Upper lobe of left lung (tissue), 6 donors: ENCODE data around the gene PNKD. TPM values are rescaled to one million over a fixed set of nuclear protein-coding genes. Genes with fewer than 3 reads are reported as not detected.
"Not testable (repeated sequence)": the region's sequence is repeated elsewhere in the genome, so short reads cannot be mapped to it uniquely, and the experiment has no call there.

Experiments used
- ATAC-seq, 2 donors: fragments of 200-7000 bp; cut with Tn5 transposase; one replicate each; pipeline ENCODE4 v1.9.1; 2022; ENCODE audit warnings: mild to moderate bottlenecking in 2 of 2, moderate library complexity in 2 of 2; ENCODE audit not compliant: low FRiP score in 2 of 2
- DNase-seq, 2 donors: peaks; one replicate each; pipeline ENCODE4 v3.0.0-alpha.2; 2019 to 2020
- H3K27ac ChIP-seq, 4 donors: fragments of 200-600 bp; sonication (generic); one replicate each; pipeline ENCODE4 v1.5.1; 2016 to 2019
- H3K27me3 ChIP-seq, 4 donors: fragments of 200-600 bp; sonication (generic); one replicate each; pipeline ENCODE4 v1.5.1; 2017 to 2019
- H3K36me3 ChIP-seq, 4 donors: fragments of 200-600 bp; sonication (generic); one replicate each; pipeline ENCODE4 v1.5.1; 2016 to 2019
- H3K4me1 ChIP-seq, 4 donors: fragments of 200-600 bp; sonication (generic); one replicate each; pipeline ENCODE4 v1.5.1; 2018 to 2019
- H3K4me3 ChIP-seq, 4 donors: fragments of 200-600 bp; sonication (generic); one replicate each; pipeline ENCODE4 v1.5.1; 2017 to 2019; ENCODE audit warnings: mild to moderate bottlenecking in 2 of 4, moderate library complexity in 1 of 4
- H3K9me3 ChIP-seq, 4 donors: fragments of 200-600 bp; sonication (generic); one replicate each; pipeline ENCODE4 v1.5.1; 2018 to 2019
- CTCF ChIP-seq, 6 experiments: fragments of 450-650 bp in 4 of 6; fragments of 200-600 bp in 2 of 6; sonication (generic) in 2 of 6; IDR thresholded peaks; one replicate each; pipeline ENCODE4 v1.5.1; 2016 to 2019; ENCODE audit warnings: antibody characterized with exemption in 6 of 6
- EP300 ChIP-seq, 4 donors: sonication (generic); formaldehyde crosslinking; IDR thresholded peaks; one replicate each; pipeline ENCODE4 v1.5.1; 2017; ENCODE audit warnings: antibody characterized with exemption in 4 of 4, control low read depth in 2 of 4
- POLR2A ChIP-seq, 4 donors: fragments of 450-650 bp; IDR thresholded peaks; one replicate each; pipeline ENCODE4 v1.5.1; 2016 to 2017; ENCODE audit warnings: antibody characterized with exemption in 4 of 4, mild to moderate bottlenecking in 2 of 4
- POLR2AphosphoS5 ChIP-seq, 2 donors: sonication (generic); formaldehyde crosslinking; IDR thresholded peaks; one replicate each; pipeline ENCODE4 v1.5.1; 2017; ENCODE audit warnings: antibody characterized with exemption in 2 of 2
- WGBS, 2 donors: methylation state at CpG; one replicate each; pipeline ENCODE4 v1.1.5; 2017 to 2018; 5-methylcytosine and 5-hydroxymethylcytosine counted together
- total RNA-seq, 6 donors: library from RNA; depleted of rRNA in 4 of 6; stranded (reverse); fragments of >200 nt in 4 of 6; gene quantifications; one replicate each; pipeline versions ENCODE4 v1.1.0 to v1.2.1, GENCODE V29; 2016 to 2021
- donor health status: DM: no; HTN: no; CAD: no; lungs with moderate emphysema.
- donor health status: DM: no; HTN: yes; CAD: no; lungs with severe emphysema.

Gene PNKD
- total RNA-seq, 6 donors from 2014 or later = 69.8 to 153 (median 87.2) TPM

- H3K9me3 ChIP-seq = no peaks in the 10 kb centered on the region
- no peak for DNase-seq
- no peaks in the 10 kb centered on the region for H3K36me3 ChIP-seq
- 79 to 88% methylated on average over 9 of the region's 9 CpGs for WGBS, 2 donors
- H3K27ac ChIP-seq = no peak overlapping the region
- H3K27me3 ChIP-seq = no peaks in the 10 kb centered on the region
- no peak overlapping the region for H3K4me3 ChIP-seq
- no peak for ATAC-seq
- TF ChIP-seq CTCF (IDR thresholded peaks at IDR 0.05) = no peak
- TF ChIP-seq POLR2AphosphoS5 (IDR thresholded peaks at IDR 0.05) = no peak
- TF ChIP-seq POLR2A (IDR thresholded peaks at IDR 0.05) = no peak
- TF ChIP-seq EP300 (IDR thresholded peaks at IDR 0.05) = no peak
- peaks cover 0 to 4% (median 2%) of the 10 kb centered on the region in 4 donors for H3K4me1 ChIP-seq
These were observed 36.0 kb downstream of the PNKD start for GRCh38 chr2:218306184-218306920.

GRCh38 chr2:218307415-218308090, 37.2 kb downstream of the PNKD start:
- WGBS, 2 donors = 90 to 92% methylated on average over 6 of the region's 6 CpGs
- no peaks in the 10 kb centered on the region for H3K36me3 ChIP-seq
- TF ChIP-seq CTCF (IDR thresholded peaks at IDR 0.05) = no peak
- no peak for TF ChIP-seq POLR2AphosphoS5 (IDR thresholded peaks at IDR 0.05)
- TF ChIP-seq POLR2A (IDR thresholded peaks at IDR 0.05) = no peak
- no peak for TF ChIP-seq EP300 (IDR thresholded peaks at IDR 0.05)
- H3K27ac ChIP-seq = no peak overlapping the region
- no peaks in the 10 kb centered on the region for H3K27me3 ChIP-seq
- H3K4me3 ChIP-seq = no peak overlapping the region
- H3K9me3 ChIP-seq = no peaks in the 10 kb centered on the region
- ATAC-seq (no peak), DNase-seq (no peak)
- peaks cover 0 to 5% (median 1%) of the 10 kb centered on the region in 4 donors for H3K4me1 ChIP-seq

- Histone ChIP-seq H3K36me3 (no peaks in the 10 kb centered on the region), H3K27ac (peak overlapping the region in 1 of 4 donors; percentile 79), H3K27me3 (no peaks in the 10 kb centered on the region), H3K4me3 (no peak overlapping the region), H3K4me1 (peaks cover 0 to 12% (median 6%) of the 10 kb centered on the region in 4 donors), H3K9me3 (no peaks in the 10 kb centered on the region)
- 78 to 79% methylated on average over 11 of the region's 11 CpGs for WGBS, 2 donors
- DNase-seq (no peak), ATAC-seq (no peak)
- no peak for TF ChIP-seq POLR2AphosphoS5 (IDR thresholded peaks at IDR 0.05)
- TF ChIP-seq CTCF (IDR thresholded peaks at IDR 0.05) = no peak
- TF ChIP-seq POLR2A (IDR thresholded peaks at IDR 0.05) = no peak
- no peak for TF ChIP-seq EP300 (IDR thresholded peaks at IDR 0.05)
These were observed 40.7 kb downstream of the PNKD start for GRCh38 chr2:218310853-218311540.

- H3K36me3 ChIP-seq, H3K27me3 ChIP-seq, ATAC-seq, DNase-seq, H3K9me3 ChIP-seq, H3K4me3 ChIP-seq: not testable (repeated sequence)
- 74 to 80% methylated on average over 8 to 11 of the region's 11 CpGs for WGBS, 2 donors
- Histone ChIP-seq H3K4me1 (peaks cover 3 to 19% (median 9%) of the 10 kb centered on the region in 4 donors), H3K27ac (peak overlapping the region in 3 of 4 donors; percentile 55 to 79 (median 76))
These were observed 41.4 kb downstream of the PNKD start for GRCh38 chr2:218311541-218312266.
